ENCODE results near the gene EPS15.

- TF ChIP-seq, protein P1, sequence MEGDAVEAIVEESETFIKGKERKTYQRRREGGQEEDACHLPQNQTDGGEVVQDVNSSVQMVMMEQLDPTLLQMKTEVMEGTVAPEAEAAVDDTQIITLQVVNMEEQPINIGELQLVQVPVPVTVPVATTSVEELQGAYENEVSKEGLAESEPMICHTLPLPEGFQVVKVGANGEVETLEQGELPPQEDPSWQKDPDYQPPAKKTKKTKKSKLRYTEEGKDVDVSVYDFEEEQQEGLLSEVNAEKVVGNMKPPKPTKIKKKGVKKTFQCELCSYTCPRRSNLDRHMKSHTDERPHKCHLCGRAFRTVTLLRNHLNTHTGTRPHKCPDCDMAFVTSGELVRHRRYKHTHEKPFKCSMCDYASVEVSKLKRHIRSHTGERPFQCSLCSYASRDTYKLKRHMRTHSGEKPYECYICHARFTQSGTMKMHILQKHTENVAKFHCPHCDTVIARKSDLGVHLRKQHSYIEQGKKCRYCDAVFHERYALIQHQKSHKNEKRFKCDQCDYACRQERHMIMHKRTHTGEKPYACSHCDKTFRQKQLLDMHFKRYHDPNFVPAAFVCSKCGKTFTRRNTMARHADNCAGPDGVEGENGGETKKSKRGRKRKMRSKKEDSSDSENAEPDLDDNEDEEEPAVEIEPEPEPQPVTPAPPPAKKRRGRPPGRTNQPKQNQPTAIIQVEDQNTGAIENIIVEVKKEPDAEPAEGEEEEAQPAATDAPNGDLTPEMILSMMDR (IDR thresholded peaks at IDR 0.05) = no peak
- no peak for TF ChIP-seq EZH2 (IDR thresholded peaks at IDR 0.05)
- TF ChIP-seq EZH2phosphoT487 (IDR thresholded peaks at IDR 0.05) = no peak
Observed at GRCh38 chr1:51359879-51360278, 159.2 kb downstream of the EPS15 start.

Measured in neural progenitor cell (in vitro differentiated cells).